Neutrophil (primary cell): Measurements from ENCODE around the gene ZNF536.

Source experiments
- H3K27ac ChIP-seq: fragments of 200-600 bp; sonication (generic); 2 replicates; pipeline ENCODE4 v1.5.1; 2016; ENCODE audit warnings: mild to moderate bottlenecking, moderate library complexity
- H3K27me3 ChIP-seq: fragments of 200-600 bp; sonication (generic); 2 replicates; pipeline ENCODE4 v1.6.0; 2016; ENCODE audit warnings: mild to moderate bottlenecking
- H3K36me3 ChIP-seq: fragments of 200-600 bp; sonication (generic); 2 replicates; pipeline ENCODE4 v1.5.1; 2017
- H3K4me1 ChIP-seq, 2 experiments: fragments of 200-600 bp in 1 of 2; sonication (generic) in 1 of 2; 1 replicate in 1 of 2; 2 replicates in 1 of 2; pipeline versions ENCODE4 v1.5.1 to v1.6.1; 2013 to 2016; ENCODE audit warnings: low read depth in 1 of 2, low read length in 1 of 2, mild to moderate bottlenecking in 1 of 2, moderate library complexity in 1 of 2; ENCODE audit not compliant: control insufficient read depth in 1 of 2, insufficient read depth in 1 of 2
- H3K4me3 ChIP-seq, 2 experiments: fragments of 200-600 bp in 1 of 2; sonication (generic) in 1 of 2; 1 replicate in 1 of 2; 2 replicates in 1 of 2; pipeline ENCODE4 v1.5.1; 2013 to 2016; ENCODE audit warnings: low read depth in 1 of 2, low read length in 1 of 2, mild to moderate bottlenecking in 1 of 2, moderate library complexity in 1 of 2
- H3K9me3 ChIP-seq: fragments of 200-600 bp; sonication (generic); 2 replicates; pipeline ENCODE4 v1.5.1; 2016
- CTCF ChIP-seq: fragments of 200-600 bp; sonication (generic); IDR thresholded peaks from 2 replicates; pipeline ENCODE4 v1.5.1; 2016; ENCODE audit warnings: antibody characterized with exemption

ZNF536 gene

GRCh38 chr19:30563691-30564090 is 191.5 kb downstream of the ZNF536 start:
- Histone ChIP-seq H3K4me3 (no peak overlapping the region), H3K36me3 (no peaks in the 10 kb centered on the region), H3K9me3 (no peaks in the 10 kb centered on the region), H3K27me3 (no peaks in the 10 kb centered on the region), H3K4me1 (peaks cover 0 to 7% of the 10 kb centered on the region in 2 experiments), H3K27ac (no peak overlapping the region)
- no peak for TF ChIP-seq CTCF

GRCh38 chr19:30564551-30565011 is 192.4 kb downstream of the ZNF536 start:
- TF ChIP-seq CTCF, result no peak
- H3K9me3 ChIP-seq, result no peaks in the 10 kb centered on the region
- H3K27me3 ChIP-seq, result no peaks in the 10 kb centered on the region
- H3K27ac ChIP-seq, result no peak overlapping the region
- H3K36me3 ChIP-seq, result no peaks in the 10 kb centered on the region
- H3K4me1 ChIP-seq, result peaks cover 0 to under 1% of the 10 kb centered on the region in 2 experiments
- H3K4me3 ChIP-seq, result no peak overlapping the region

DNA sequence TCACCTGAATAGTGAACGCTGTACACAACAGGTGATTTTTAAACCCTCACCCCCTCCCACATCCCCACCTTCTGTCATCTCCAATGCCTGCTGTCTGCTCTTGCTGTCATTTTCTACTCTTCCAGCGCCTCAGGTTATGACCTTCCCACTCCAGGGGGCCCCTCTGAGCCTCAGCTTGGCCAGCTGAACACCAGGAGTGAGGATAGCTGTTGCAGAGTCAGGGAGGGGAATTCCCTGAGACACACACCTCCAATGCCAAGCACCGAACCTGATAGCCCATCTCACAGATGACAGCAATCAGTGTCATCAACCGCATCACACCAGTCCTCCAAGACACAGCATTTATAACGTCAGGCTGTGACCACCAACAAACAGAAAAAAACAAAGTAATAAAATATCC is 193.5 kb downstream of the ZNF536 start:
- Histone ChIP-seq H3K27ac (no peak overlapping the region), H3K9me3 (no peaks in the 10 kb centered on the region), H3K4me1 (no peaks in the 10 kb centered on the region), H3K27me3 (no peaks in the 10 kb centered on the region), H3K4me3 (no peak overlapping the region), H3K36me3 (no peaks in the 10 kb centered on the region)
- no peak for TF ChIP-seq CTCF

DNA sequence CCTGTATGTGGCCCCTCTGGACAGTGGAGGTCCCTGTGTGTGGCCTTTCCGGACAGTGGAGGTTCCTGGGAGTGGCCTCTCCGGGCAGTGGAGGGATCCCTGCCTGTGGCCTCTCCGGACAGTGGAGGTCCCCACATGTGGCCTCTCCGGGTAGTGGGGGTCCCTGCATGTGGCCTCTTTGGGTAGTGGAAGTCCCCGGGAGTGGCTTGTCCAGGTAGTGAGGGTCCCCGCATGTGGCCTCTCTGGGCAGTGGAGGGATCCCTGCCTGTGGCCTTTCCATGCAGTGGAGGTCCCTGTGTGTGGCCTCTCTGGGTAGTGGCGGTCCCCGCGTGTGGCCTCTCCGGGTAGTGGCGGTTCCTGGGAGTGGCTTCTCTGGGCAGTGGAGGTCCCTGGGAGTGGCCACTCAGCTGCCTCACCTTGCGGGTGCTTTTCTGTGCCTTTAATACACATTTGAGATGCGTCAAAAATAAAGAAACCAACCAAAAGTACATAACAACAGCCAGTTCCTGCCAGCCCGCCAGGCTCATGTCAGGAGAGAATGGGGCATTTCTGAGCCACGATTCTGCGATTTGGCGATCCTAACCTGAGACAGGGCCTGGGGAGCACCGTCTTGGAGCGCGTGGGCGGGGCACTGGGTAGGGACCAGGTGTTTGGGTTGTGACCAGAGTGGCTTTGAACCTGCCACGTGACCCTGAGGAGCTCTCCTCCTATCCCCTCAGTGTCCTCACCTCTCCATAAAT is 194.7 kb downstream of the ZNF536 start:
- H3K27me3 ChIP-seq, result no peaks in the 10 kb centered on the region
- H3K4me1 ChIP-seq, result no peaks in the 10 kb centered on the region
- no peak overlapping the region for H3K4me3 ChIP-seq
- no peak overlapping the region for H3K27ac ChIP-seq
- TF ChIP-seq CTCF, result no peak
- no peaks in the 10 kb centered on the region for H3K9me3 ChIP-seq
- no peaks in the 10 kb centered on the region for H3K36me3 ChIP-seq

DNA sequence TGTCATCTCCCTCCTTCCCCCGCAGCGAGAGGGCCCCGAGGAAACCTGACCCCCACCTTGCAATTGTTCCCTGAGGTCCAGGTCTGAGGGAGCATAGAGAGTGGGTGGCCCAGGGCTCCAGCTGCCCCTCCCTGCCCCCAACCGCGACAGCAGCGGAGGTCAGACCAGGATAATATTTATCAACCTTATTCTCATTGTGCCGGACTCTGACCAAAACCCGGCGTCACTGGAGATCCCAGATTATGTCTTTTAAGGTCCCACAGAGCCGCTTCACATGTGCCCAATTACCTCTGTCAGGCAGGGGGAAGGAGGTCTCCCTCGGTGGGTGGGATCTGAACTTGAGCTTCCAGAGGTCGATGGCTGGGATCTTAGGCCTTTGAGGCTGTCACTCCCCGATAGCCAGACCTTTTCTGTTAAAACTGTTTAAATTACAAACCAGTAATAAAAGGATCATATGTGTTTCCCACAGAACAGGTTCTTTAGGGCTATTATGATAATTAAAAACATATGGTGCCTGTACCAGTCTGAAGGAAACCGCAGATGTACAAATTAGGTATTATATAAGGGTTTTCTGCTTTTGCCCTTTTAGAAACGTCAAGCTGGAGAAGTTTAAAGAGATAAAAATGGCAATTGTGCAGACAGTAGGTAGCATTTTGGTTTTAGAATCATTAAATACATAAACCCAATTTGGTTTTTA is 195.5 kb downstream of the ZNF536 start:
- no peak overlapping the region for H3K27ac ChIP-seq
- no peaks in the 10 kb centered on the region for H3K9me3 ChIP-seq
- H3K36me3 ChIP-seq, result no peaks in the 10 kb centered on the region
- no peak for TF ChIP-seq CTCF
- no peaks in the 10 kb centered on the region for H3K4me1 ChIP-seq
- no peak overlapping the region for H3K4me3 ChIP-seq
- H3K27me3 ChIP-seq, result no peaks in the 10 kb centered on the region
